Stomach (tissue), 9 donors: ENCODE measurements around the gene LTO1. TPM values are rescaled to one million over a fixed set of nuclear protein-coding genes. Genes with fewer than 3 reads are reported as not detected.

Experiments used
- DNase-seq, 2 donors: peaks; one replicate each; pipeline versions ENCODE4 v3.0.0 to v3.0.0-alpha.2; 2013 to 2019
- H3K27ac ChIP-seq, 5 donors: fragments of 200-600 bp in 4 of 5; sonication (generic) in 4 of 5; one replicate each; pipeline ENCODE4 v1.5.1; 2013 to 2019; ENCODE audit warnings: mild to moderate bottlenecking in 1 of 5, moderate library complexity in 1 of 5
- H3K27me3 ChIP-seq, 3 donors: fragments of 200-600 bp; sonication (generic); one replicate each; pipeline ENCODE4 v1.5.1; 2017 to 2019; ENCODE audit warnings: mixed run types in 1 of 3
- H3K36me3 ChIP-seq, 4 donors: fragments of 200-600 bp; sonication (generic); 1 replicate in 3 of 4; 2 replicates in 1 of 4; pipeline ENCODE4 v1.5.1; 2016 to 2019
- H3K4me1 ChIP-seq, 4 donors: fragments of 200-600 bp; sonication (generic); one replicate each; pipeline ENCODE4 v1.5.1; 2016 to 2019
- H3K4me3 ChIP-seq, 4 donors: fragments of 200-600 bp; sonication (generic) in 3 of 4; one replicate each; pipeline ENCODE4 v1.5.1; 2016 to 2019; ENCODE audit warnings: mild to moderate bottlenecking in 1 of 4
- H3K9me3 ChIP-seq, 4 donors: fragments of 200-600 bp; sonication (generic); one replicate each; pipeline ENCODE4 v1.5.1; 2016 to 2019
- CTCF ChIP-seq, 7 experiments: fragments of 450-650 bp in 4 of 7; fragments of 200-600 bp in 3 of 7; sonication (generic) in 3 of 7; IDR thresholded peaks; one replicate each; pipeline ENCODE4 v1.5.1; 2016 to 2019; ENCODE audit warnings: antibody characterized with exemption in 7 of 7, control low read depth in 2 of 7, mild to moderate bottlenecking in 1 of 7
- EP300 ChIP-seq: sonication (generic); formaldehyde crosslinking; IDR thresholded peaks from one replicate; pipeline ENCODE4 v1.6.1; 2017; ENCODE audit warnings: antibody characterized with exemption
- POLR2A ChIP-seq, 4 donors: fragments of 450-650 bp; IDR thresholded peaks; one replicate each; pipeline ENCODE4 v1.6.1; 2016; ENCODE audit warnings: antibody characterized with exemption in 4 of 4, control low read depth in 2 of 4, mild to moderate bottlenecking in 1 of 4, moderate library complexity in 1 of 4
- POLR2AphosphoS5 ChIP-seq, 3 donors: sonication (generic); formaldehyde crosslinking; IDR thresholded peaks; one replicate each; pipeline ENCODE4 v1.6.1; 2016; ENCODE audit warnings: antibody characterized with exemption in 3 of 3
- WGBS, 5 donors: extraction: QIAGEN DNeasy Blood & Tissue Kit in 3 of 5; methylation state at CpG; one replicate each; pipeline versions ENCODE4 v1.1.5 to v1.1.7; 2013 to 2018; 5-methylcytosine and 5-hydroxymethylcytosine counted together
- intact Hi-C: fragments of 100-400 bp; cut with DNase I; formaldehyde crosslinking; loops from one replicate; pipeline ENCODE4 v1.15.1; 2023; ENCODE audit warnings: low total_unique reads
- polyA plus RNA-seq, 3 donors: library from polyadenylated mRNA; stranded (reverse); fragments of 200-250 nt; gene quantifications; one replicate each; pipeline ENCODE4 v1.2.3, GENCODE V29; 2013
- total RNA-seq, 5 donors: library from RNA; depleted of rRNA; stranded (reverse); fragments of >200 nt; gene quantifications; one replicate each; pipeline versions ENCODE4 v1.1.0 to v1.2.3, GENCODE V29; 2014 to 2016
- donor health status: healthy with polysubstance abuse.
- donor health status: Bipolar disorder and iron deficiency.
- donor health status: healthy.

Gene LTO1
- total and polyA plus RNA-seq, 8 donors, result 2.3 to 107 (median 23.3) TPM

GRCh38 chr11:69664103-69664775 is 10.9 kb downstream of the LTO1 start:
- H3K36me3 ChIP-seq, result peaks cover 33 to 76% (median 72%) of the 10 kb centered on the region in 4 donors
- TF ChIP-seq POLR2A (IDR thresholded peaks at IDR 0.05), result no peak
- TF ChIP-seq EP300, result no peak
- no peak for TF ChIP-seq POLR2AphosphoS5 (IDR thresholded peaks at IDR 0.05)
- no peak for TF ChIP-seq CTCF (IDR thresholded peaks at IDR 0.05)
- intact Hi-C loops, result no loop called here
- no peaks in the 10 kb centered on the region for H3K27me3 ChIP-seq
- H3K27ac ChIP-seq, result no peak overlapping the region
- H3K9me3 ChIP-seq, result no peaks in the 10 kb centered on the region
- peaks cover 0 to 4% (median 0%) of the 10 kb centered on the region in 4 donors for H3K4me1 ChIP-seq
- DNase-seq, result no peak
- H3K4me3 ChIP-seq, result no peak overlapping the region
- WGBS, 5 donors, result 89 to 96% (median 93%) methylated on average over 16 to 17 of the region's 17 CpGs

DNA sequence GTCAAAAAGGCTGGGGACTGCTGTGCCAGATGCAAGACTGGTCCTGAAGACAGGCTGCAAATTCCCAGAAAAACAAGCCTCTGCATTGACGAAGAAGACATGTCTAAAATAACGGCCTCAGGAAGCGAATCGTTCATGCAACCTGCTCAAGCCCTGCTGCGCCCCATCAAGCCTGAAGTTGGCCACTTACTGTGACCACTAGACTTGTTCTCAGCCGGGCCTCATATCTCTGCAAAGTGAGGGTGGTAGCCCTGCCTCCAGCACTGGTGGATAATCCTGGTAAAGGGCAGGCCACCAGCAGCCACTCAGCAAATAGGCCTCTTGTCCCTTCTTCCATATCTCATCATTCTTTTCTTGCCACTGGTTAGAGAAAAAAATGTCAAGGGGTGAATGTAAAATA is 11.8 kb downstream of the LTO1 start:
- intact Hi-C loops, result no loop called here
- H3K36me3 ChIP-seq, result peaks cover 33 to 69% (median 65%) of the 10 kb centered on the region in 4 donors
- no peak overlapping the region for H3K4me3 ChIP-seq
- H3K27me3 ChIP-seq, result no peaks in the 10 kb centered on the region
- no peak for DNase-seq
- no peak overlapping the region for H3K27ac ChIP-seq
- H3K4me1 ChIP-seq, result peaks cover 0 to 3% (median 0%) of the 10 kb centered on the region in 4 donors
- WGBS, 5 donors, result 83 to 95% (median 88%) methylated on average over 6 of the region's 6 CpGs
- H3K9me3 ChIP-seq, result no peaks in the 10 kb centered on the region
- TF ChIP-seq CTCF (IDR thresholded peaks at IDR 0.05) (no peak), POLR2AphosphoS5 (IDR thresholded peaks at IDR 0.05) (no peak), EP300 (no peak), POLR2A (IDR thresholded peaks at IDR 0.05) (no peak)

- DNase-seq, result no peak
- Histone ChIP-seq H3K27ac (no peak overlapping the region), H3K4me1 (peaks cover 0 to 4% (median 0%) of the 10 kb centered on the region in 4 donors), H3K9me3 (no peaks in the 10 kb centered on the region), H3K4me3 (no peak overlapping the region), H3K36me3 (peaks cover 33 to 64% (median 63%) of the 10 kb centered on the region in 4 donors), H3K27me3 (no peaks in the 10 kb centered on the region)
- TF ChIP-seq POLR2A (IDR thresholded peaks at IDR 0.05), result no peak
- no peak for TF ChIP-seq CTCF (IDR thresholded peaks at IDR 0.05)
- TF ChIP-seq POLR2AphosphoS5 (IDR thresholded peaks at IDR 0.05), result no peak
- no peak for TF ChIP-seq EP300
- intact Hi-C loops, result no loop called here
- 87 to 93% (median 89%) methylated on average over 12 to 13 of the region's 13 CpGs for WGBS, 5 donors
Measured at GRCh38 chr11:69662806-69663205, 12.3 kb downstream of the LTO1 start.

- intact Hi-C loops, result no loop called here
- DNase-seq, result no peak
- H3K36me3 ChIP-seq, result peaks cover 31 to 58% (median 56%) of the 10 kb centered on the region in 4 donors
- H3K27ac ChIP-seq, result no peak overlapping the region
- H3K4me3 ChIP-seq, result no peak overlapping the region
- H3K4me1 ChIP-seq, result peaks cover 0 to 7% (median 0%) of the 10 kb centered on the region in 4 donors
- no peaks in the 10 kb centered on the region for H3K9me3 ChIP-seq
- H3K27me3 ChIP-seq, result no peaks in the 10 kb centered on the region
- TF ChIP-seq POLR2A (IDR thresholded peaks at IDR 0.05) (no peak), POLR2AphosphoS5 (IDR thresholded peaks at IDR 0.05) (no peak), EP300 (no peak), CTCF (IDR thresholded peaks at IDR 0.05) (no peak)
- 77 to 85% (median 84%) methylated on average over 16 of the region's 16 CpGs for WGBS, 5 donors
Measured at GRCh38 chr11:69662021-69662698, 13.0 kb downstream of the LTO1 start.
